Stimulated activated CD4-positive, alpha-beta T cell treated with anti-CD3 and anti-CD28 coated beads, TNF-alpha, amount 100 ng/mL, for 4 hours (primary cell): ENCODE data around the gene STPG3.
A peak's percentile ranks its signal among the peaks of the same experiment; 100 is the strongest.
"Not testable (repeated sequence)": the region's sequence is repeated elsewhere in the genome, so short reads cannot be mapped to it uniquely, and the experiment has no call there.

Experiments
- DNase-seq, 3 experiments: peaks; one replicate each; pipeline ENCODE4 v3.0.0-alpha.2; 2020; ENCODE audit warnings: low read depth in 3 of 3

STPG3 gene

GRCh38 chr9:137244486-137245449, 6.3 kb upstream of the STPG3 start:
- no peak for DNase-seq

- no peak for DNase-seq
Observed at GRCh38 chr9:137245450-137246421, 5.3 kb upstream of the STPG3 start.

GRCh38 chr9:137247135-137247915, 3.8 kb upstream of the STPG3 start:
- DNase-seq, result no peak

GRCh38 chr9:137247916-137248175, 3.2 kb upstream of the STPG3 start:
- no peak for DNase-seq

- DNase-seq, result no peak
Observed at GRCh38 chr9:137250329-137251193, 525 bp upstream of the STPG3 start.

GRCh38 chr9:137251490-137252268, 593 bp downstream of the STPG3 start:
- DNase-seq, result no peak

- no peak for DNase-seq
Observed at GRCh38 chr9:137252555-137253506, 1.7 kb downstream of the STPG3 start.

GRCh38 chr9:137253717-137254623, 2.9 kb downstream of the STPG3 start:
- no peak for DNase-seq

GRCh38 chr9:137254624-137255447, 3.8 kb downstream of the STPG3 start, which contains the start of gene NELFB:
NELFB (plus strand) TSS chr9:137255327.
- DNase-seq, result peak; percentile 92 to 98 (median 94)

- no peak for DNase-seq
Observed at GRCh38 chr9:137255448-137256114, 4.5 kb downstream of the STPG3 start.

GRCh38 chr9:137256362-137256761, 5.3 kb downstream of the STPG3 start:
- DNase-seq, result no peak

GRCh38 chr9:137256856-137257255, 5.8 kb downstream of the STPG3 start:
- no peak for DNase-seq

- DNase-seq, result not testable (repeated sequence)
Observed at GRCh38 chr9:137262173-137262908, 11.3 kb downstream of the STPG3 start.

- no peak for DNase-seq
Observed at GRCh38 chr9:137262909-137263285, 11.8 kb downstream of the STPG3 start.

- DNase-seq, result no peak
Observed at GRCh38 chr9:137263506-137263905, 12.4 kb downstream of the STPG3 start.

GRCh38 chr9:137264067-137264466, 13.0 kb downstream of the STPG3 start:
- no peak for DNase-seq
